ENCODE results near the gene ZNF311.

GRCh38 chr6:29019629-29020028, 14.5 kb upstream of the ZNF311 start:
- TF ChIP-seq FOXM1 (IDR thresholded peaks at IDR 0.05; ENCODE audit: borderline replicate concordance, low read depth) (no peak), YY1 (IDR thresholded peaks at IDR 0.05; ENCODE audit: low read depth) (no peak), ZBTB7A (IDR thresholded peaks at IDR 0.05; ENCODE audit: low read depth) (no peak), EP300 (IDR thresholded peaks at IDR 0.05; ENCODE audit: borderline replicate concordance) (no peak), TAF1 (IDR thresholded peaks at IDR 0.05; ENCODE audit: low read depth) (no peak)
- TF ChIP-seq, protein P1, sequence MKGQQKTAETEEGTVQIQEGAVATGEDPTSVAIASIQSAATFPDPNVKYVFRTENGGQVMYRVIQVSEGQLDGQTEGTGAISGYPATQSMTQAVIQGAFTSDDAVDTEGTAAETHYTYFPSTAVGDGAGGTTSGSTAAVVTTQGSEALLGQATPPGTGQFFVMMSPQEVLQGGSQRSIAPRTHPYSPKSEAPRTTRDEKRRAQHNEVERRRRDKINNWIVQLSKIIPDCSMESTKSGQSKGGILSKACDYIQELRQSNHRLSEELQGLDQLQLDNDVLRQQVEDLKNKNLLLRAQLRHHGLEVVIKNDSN (IDR thresholded peaks at IDR 0.05) = no peak
